GM12878 (cell line): Measurements from ENCODE around the gene HIF1AN. TPM values are rescaled to one million over a fixed set of nuclear protein-coding genes. Genes with fewer than 3 reads are reported as not detected.

ENCODE experiments used
- ATAC-seq: fragments of 200-7000 bp; cut with Tn5 transposase; 3 replicates; pipeline ENCODE4 v1.9.1; 2020; ENCODE audit warnings: mild to moderate bottlenecking, moderate library complexity
- BruUV-seq: library from RNA; stranded (reverse); fragments of 400-500 nt; replicated peaks from 2 replicates; lab custom pipeline; 2021; lab: Mats Ljungman, UMichigan
- CTCF ChIA-PET: fragments of 300-600 bp; sonication (Branson Sonifier 250); formaldehyde crosslinking; extraction: SDS; loops from one replicate; lab custom pipeline; 2021; ENCODE audit warnings: inconsistent platforms; lab: Yijun Ruan, JAX
- POLR2A ChIA-PET: fragments of 350-600 bp; formaldehyde crosslinking; extraction: SDS; loops from one replicate; lab custom pipeline; 2021; ENCODE audit warnings: inconsistent platforms; lab: Charles Lee
- RAD21 ChIA-PET: fragments of 300-600 bp; sonication (Branson Sonifier 250); formaldehyde crosslinking; loops from one replicate; lab custom pipeline; 2023; ENCODE audit warnings: antibody characterized with exemption; ENCODE audit not compliant: unreplicated experiment; lab: Charles Lee
- SMC1A ChIA-PET: fragments of 300-600 bp; sonication (Branson Sonifier 250); formaldehyde crosslinking; loops from one replicate; lab custom pipeline; 2023; ENCODE audit not compliant: unreplicated experiment, uncharacterized antibody; lab: Charles Lee
- DNase-seq: peaks from one replicate; pipeline ENCODE4 v3.0.0-alpha.2; 2011; ENCODE audit warnings: low read depth, low spot score
- FAIRE-seq: peaks from 3 replicates; lab custom pipeline; 2011; peaks lifted over from hg19 to GRCh38; lab: Jason Lieb, UNC
- H2AFZ ChIP-seq: 2 replicates; pipeline ENCODE4 v1.6.0; 2011; ENCODE audit warnings: low read depth, low read length, control low read depth; ENCODE audit not compliant: control insufficient read depth
- H3K27ac ChIP-seq: 2 replicates; pipeline ENCODE4 v1.5.1; 2011; ENCODE audit warnings: control low read depth; ENCODE audit not compliant: control insufficient read depth, insufficient read depth
- H3K27me3 ChIP-seq, 2 experiments: replicated peaks in 1 of 2; 2 replicates each; pipeline versions ENCODE4 v1.6.0 to v1.6.1; 2011; ENCODE audit warnings: low read length in 1 of 2; ENCODE audit not compliant: control insufficient read depth in 2 of 2, insufficient read depth in 2 of 2
- H3K36me3 ChIP-seq, 2 experiments: 2 replicates each; pipeline ENCODE4 v1.5.1; 2011; ENCODE audit warnings: low read length in 1 of 2; ENCODE audit not compliant: control insufficient read depth in 2 of 2, insufficient read depth in 2 of 2
- H3K4me1 ChIP-seq: 2 replicates; pipeline ENCODE4 v1.6.1; 2011; ENCODE audit warnings: mild to moderate bottlenecking, low read length, moderate library complexity, mixed read lengths; ENCODE audit not compliant: control insufficient read depth, insufficient read depth
- H3K4me2 ChIP-seq: 2 replicates; pipeline ENCODE4 v1.6.0; 2011; ENCODE audit warnings: control low read depth; ENCODE audit not compliant: control insufficient read depth, insufficient read depth
- H3K4me3 ChIP-seq: fragments of 200-600 bp; sonication (generic); 2 replicates; pipeline ENCODE4 v1.5.1; 2016
- H3K79me2 ChIP-seq: 2 replicates; pipeline ENCODE4 v1.6.0; 2011; ENCODE audit warnings: low read length; ENCODE audit not compliant: control insufficient read depth, insufficient read depth
- H3K9ac ChIP-seq: 2 replicates; pipeline ENCODE4 v1.8.0; 2011; ENCODE audit warnings: low read length, control low read depth, mixed read lengths; ENCODE audit not compliant: control insufficient read depth, insufficient read depth
- H3K9me3 ChIP-seq: replicated peaks from 3 replicates; pipeline ENCODE4 v1.5.1; 2011; ENCODE audit warnings: mild to moderate bottlenecking, low read length; ENCODE audit not compliant: control insufficient read depth, insufficient read depth
- H4K20me1 ChIP-seq: 2 replicates; pipeline ENCODE4 v1.6.0; 2011; ENCODE audit not compliant: control insufficient read depth, insufficient read depth
- BMI1 ChIP-seq: fragments of 450-650 bp; IDR thresholded peaks from 2 replicates; pipeline ENCODE4 v1.6.1; 2016; ENCODE audit warnings: mild to moderate bottlenecking, moderate library complexity, borderline replicate concordance
- CHD1 ChIP-seq: IDR thresholded peaks from 2 replicates; pipeline ENCODE4 v1.6.1; 2012; ENCODE audit warnings: low read depth, low read length, improper control_type of control experiment
- CREB1 ChIP-seq: IDR thresholded peaks from 2 replicates; pipeline ENCODE4 v1.6.1; 2012; ENCODE audit warnings: low read depth, mild to moderate bottlenecking, inconsistent platforms
- ESRRA ChIP-seq: IDR thresholded peaks from 2 replicates; pipeline ENCODE4 v1.6.1; 2012; ENCODE audit warnings: mild to moderate bottlenecking, low read length, improper control_type of control experiment
- GABPA ChIP-seq: IDR thresholded peaks from 2 replicates; pipeline ENCODE4 v1.6.1; 2014; ENCODE audit warnings: antibody characterized with exemption, low read depth, mild to moderate bottlenecking, inconsistent platforms
- MYB ChIP-seq: fragments of 150-350 bp; IDR thresholded peaks from 2 replicates; pipeline ENCODE4 v1.6.1; 2014; ENCODE audit warnings: mild to moderate bottlenecking, low read depth, low read length, borderline replicate concordance
- RAD51 ChIP-seq: fragments of 450-650 bp; IDR thresholded peaks from 2 replicates; pipeline ENCODE4 v1.6.1; 2016; ENCODE audit warnings: moderate library complexity, mild to moderate bottlenecking, inconsistent platforms
- SIX5 ChIP-seq: IDR thresholded peaks from 2 replicates; pipeline ENCODE4 v1.6.1; 2011; ENCODE audit warnings: mild to moderate bottlenecking, low read depth, low read length, moderate library complexity; ENCODE audit not compliant: severe bottlenecking
- SP1 ChIP-seq: IDR thresholded peaks from one replicate; pipeline ENCODE4 v1.6.1; 2011; ENCODE audit warnings: low read depth, low read length
- SPI1 ChIP-seq: IDR thresholded peaks from 2 replicates; pipeline ENCODE4 v1.6.1; 2011; ENCODE audit warnings: low read depth, mild to moderate bottlenecking, low read length, moderate library complexity, borderline replicate concordance; ENCODE audit not compliant: insufficient read depth
- TAF1 ChIP-seq: IDR thresholded peaks from 2 replicates; pipeline ENCODE4 v1.6.1; 2011; ENCODE audit warnings: mild to moderate bottlenecking, low read depth, low read length, borderline replicate concordance
- WGBS: methylation state at CpG from one replicate; pipeline ENCODE4 v1.1.6; 2016; ENCODE audit warnings: low lambda C conversion rate; ENCODE audit not compliant: insufficient replicate concordance, insufficient coverage; ENCODE audit errors: missing lambda C conversion rate; 5-methylcytosine and 5-hydroxymethylcytosine counted together
- in situ Hi-C: fragments of 300-500 bp; cut with MboI; formaldehyde crosslinking; loops from 9 replicates; pipeline ENCODE4 v1.14.3; 2018; ENCODE audit warnings: mixed read lengths
- intact Hi-C: fragments of 100-400 bp; cut with micrococcal nuclease; formaldehyde crosslinking; loops from one replicate; pipeline ENCODE4 v1.14.2; 2022; ENCODE audit not compliant: unreplicated experiment
- polyA plus RNA-seq, 11 experiments: library from polyadenylated mRNA; depleted of rRNA in 4 of 11; unstranded in 6 of 11; stranded (reverse) in 5 of 11; fragments of >200 nt; fragmentation: Nextera tagmentation in 4 of 11; fragmentation: Illumina TruSeq in 1 of 11; extraction: Ambion mirVana in 4 of 11; extraction: Trizol in 1 of 11; gene quantifications; 1 replicate in 1 of 11; 2 replicates in 10 of 11; pipeline versions ENCODE4 v1.2.1 to v1.2.3, GENCODE V29; 2011 to 2016; ENCODE audit warnings: inconsistent platforms in 2 of 11, missing spikeins in 2 of 11, low read depth in 1 of 11
- total RNA-seq, 4 experiments: library from RNA; depleted of rRNA in 3 of 4; stranded (reverse); fragments of >200 nt in 3 of 4; fragmentation: Illumina TruSeq in 1 of 4; extraction: Trizol in 1 of 4; gene quantifications; 2 replicates each; pipeline versions ENCODE4 v1.2.1 to v1.2.3, GENCODE V29; 2013 to 2021
- TF ChIP-seq, protein P1 (sequence below): IDR thresholded peaks from 2 replicates; pipeline ENCODE4 v1.6.1; 2012; ENCODE audit warnings: low read depth, low read length, improper control_type of control experiment

HIF1AN gene
- total and polyA plus RNA-seq, 10 of the 15 experiments (the other 5 are each of a cell fraction or from before 2014, with no cell fraction given) = 1.9 to 37.2 (median 15.2) TPM

GRCh38 chr10:100551738-100552137, 16.0 kb downstream of the HIF1AN start:
- no peaks in the 10 kb centered on the region for H3K9me3 ChIP-seq
- in situ Hi-C loops = no loop called here
- no peak for TF ChIP-seq TAF1
- no peak for TF ChIP-seq SIX5
- TF ChIP-seq SP1 = no peak
- TF ChIP-seq CHD1 = no peak
- no peak for TF ChIP-seq ESRRA
- no peak for TF ChIP-seq MYB
- TF ChIP-seq BMI1 = no peak

GRCh38 chr10:100553929-100554328, 18.2 kb downstream of the HIF1AN start:
- ATAC-seq (0 out of 3 replicates have a peak, but pooled peaks have one; percentile 40), FAIRE-seq (peak; percentile 38), DNase-seq (no peak)
- RAD21 ChIA-PET = interaction anchor here (0.6 to 1.6 kb wide), 2 partner anchors 17 to 324 kb away, joined by 3 to 4 read pairs; no protein-coding TSS in a partner anchor
- Histone ChIP-seq H3K27ac (no peak overlapping the region), H3K79me2 (no peaks in the 10 kb centered on the region), H3K27me3 (no peaks in the 10 kb centered on the region), H3K36me3 (peaks cover 1 to 20% of the 10 kb centered on the region in 2 experiments), H2AFZ (no peak overlapping the region), H3K4me3 (no peak overlapping the region), H3K4me1 (no peaks in the 10 kb centered on the region), H4K20me1 (no peaks in the 10 kb centered on the region), H3K9ac (no peak overlapping the region), H3K9me3 (no peaks in the 10 kb centered on the region), H3K4me2 (no peak overlapping the region)
- WGBS = 81% methylated on average over 3 of the region's 3 CpGs
- POLR2A ChIA-PET = no interaction called here
- BruUV-seq = no TSS peak
- in situ Hi-C loops = no loop called here
- CTCF ChIA-PET = interaction anchor here (0.5 kb wide), 1 partner anchor 321 kb away, joined by 3 read pairs; no protein-coding TSS in a partner anchor
- intact Hi-C loops = no loop called here
- no peak for TF ChIP-seq CREB1
- TF ChIP-seq RAD51 = no peak
- TF ChIP-seq SP1 = no peak
- TF ChIP-seq SPI1 = peak; percentile 20; the same call in 1 of the 2 replicates
- no peak for TF ChIP-seq GABPA
- TF ChIP-seq, protein P1, sequence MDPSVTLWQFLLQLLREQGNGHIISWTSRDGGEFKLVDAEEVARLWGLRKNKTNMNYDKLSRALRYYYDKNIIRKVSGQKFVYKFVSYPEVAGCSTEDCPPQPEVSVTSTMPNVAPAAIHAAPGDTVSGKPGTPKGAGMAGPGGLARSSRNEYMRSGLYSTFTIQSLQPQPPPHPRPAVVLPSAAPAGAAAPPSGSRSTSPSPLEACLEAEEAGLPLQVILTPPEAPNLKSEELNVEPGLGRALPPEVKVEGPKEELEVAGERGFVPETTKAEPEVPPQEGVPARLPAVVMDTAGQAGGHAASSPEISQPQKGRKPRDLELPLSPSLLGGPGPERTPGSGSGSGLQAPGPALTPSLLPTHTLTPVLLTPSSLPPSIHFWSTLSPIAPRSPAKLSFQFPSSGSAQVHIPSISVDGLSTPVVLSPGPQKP = no peak
- SMC1A ChIA-PET = interaction anchor here (0.7 to 2.8 kb wide), 3 partner anchors 9 to 35 kb away, joined by 3 to 9 read pairs (median 4); no protein-coding TSS in a partner anchor

More at GRCh38 chr10:100551738-100552137, 16.0 kb downstream of the HIF1AN start:
- SMC1A ChIA-PET = no interaction called here
- Histone ChIP-seq H3K79me2 (no peaks in the 10 kb centered on the region), H3K4me1 (no peaks in the 10 kb centered on the region), H4K20me1 (no peaks in the 10 kb centered on the region), H3K27me3 (no peaks in the 10 kb centered on the region), H3K36me3 (peaks cover 16 to 23% of the 10 kb centered on the region in 2 experiments), H3K27ac (no peak overlapping the region), H3K9ac (no peak overlapping the region), H3K4me2 (no peak overlapping the region), H3K4me3 (no peak overlapping the region), H2AFZ (no peak overlapping the region)
- ATAC-seq (no peak), FAIRE-seq (no peak), DNase-seq (no peak)
- intact Hi-C loops = no loop called here
- RAD21 ChIA-PET = no interaction called here
- no TSS peak for BruUV-seq
- CTCF ChIA-PET = interaction anchor here (1.2 to 1.8 kb wide), 2 partner anchors 10 to 34 kb away, joined by 3 to 5 read pairs; no protein-coding TSS in a partner anchor
- POLR2A ChIA-PET = interaction anchor here (0.7 kb wide), 1 partner anchor 13 kb away, joined by 3 read pairs; no protein-coding TSS in a partner anchor
- 96% methylated on average over 5 of the region's 5 CpGs for WGBS
